H1 (cell line): ENCODE data around the gene RGS3. TPM values are rescaled to one million over a fixed set of nuclear protein-coding genes. Genes with fewer than 3 reads are reported as not detected.

Experiments
- CTCF ChIA-PET: fragments of 300-600 bp; sonication (Branson Sonifier 250); formaldehyde crosslinking; loops from one replicate; lab custom pipeline; 2021; ENCODE audit not compliant: partially characterized antibody; lab: Charles Lee
- POLR2A ChIA-PET: fragments of 300-600 bp; sonication (Branson Sonifier 250); formaldehyde crosslinking; loops from one replicate; lab custom pipeline; 2021; ENCODE audit warnings: inconsistent platforms; ENCODE audit not compliant: partially characterized antibody; lab: Charles Lee
- DNase-seq, 2 experiments: peaks; one replicate each; pipeline versions ENCODE4 v3.0.0 to v3.0.0-alpha.2; 2010 to 2022; ENCODE audit warnings: low spot score in 2 of 2, low read depth in 1 of 2, mixed read lengths in 1 of 2
- FAIRE-seq: peaks from 2 replicates; lab custom pipeline; 2011; peaks lifted over from hg19 to GRCh38; lab: Jason Lieb, UNC
- H2AFZ ChIP-seq: 2 replicates; pipeline ENCODE4 v1.8.1; 2012; ENCODE audit warnings: low read length, inconsistent platforms
- H2AK5ac ChIP-seq: 2 replicates; pipeline ENCODE4 v1.6.1; 2013; ENCODE audit warnings: low read depth, low read length
- H2BK120ac ChIP-seq: replicated peaks from 2 replicates; pipeline ENCODE3; 2013; ENCODE audit warnings: low read depth, low read length, inconsistent platforms
- H2BK12ac ChIP-seq: 2 replicates; pipeline ENCODE4 v1.6.1; 2013; ENCODE audit warnings: low read depth, low read length
- H2BK15ac ChIP-seq: 2 replicates; pipeline ENCODE4 v1.6.1; 2013; ENCODE audit warnings: low read length
- H2BK20ac ChIP-seq: 2 replicates; pipeline ENCODE4 v1.6.1; 2013; ENCODE audit warnings: low read length
- H2BK5ac ChIP-seq: 2 replicates; pipeline ENCODE4 v1.6.1; 2013; ENCODE audit warnings: low read depth, low read length
- H3K14ac ChIP-seq: 2 replicates; pipeline ENCODE4 v1.6.1; 2013; ENCODE audit warnings: inconsistent platforms; ENCODE audit not compliant: insufficient read length
- H3K18ac ChIP-seq: 2 replicates; pipeline ENCODE4 v1.6.1; 2013; ENCODE audit warnings: low read length; ENCODE audit errors: extremely low read depth
- H3K23ac ChIP-seq: 2 replicates; pipeline ENCODE4 v1.6.1; 2013; ENCODE audit warnings: inconsistent platforms; ENCODE audit not compliant: insufficient read length
- H3K23me2 ChIP-seq: 2 replicates; pipeline ENCODE4 v1.6.1; 2013; ENCODE audit warnings: low read depth, low read length
- H3K27ac ChIP-seq: 2 replicates; pipeline ENCODE4 v1.6.1; 2011; ENCODE audit warnings: low read depth, low read length, inconsistent platforms
- H3K27me3 ChIP-seq, 4 experiments: replicated peaks in 1 of 4; 1 replicate in 1 of 4; 2 replicates in 3 of 4; pipeline versions ENCODE4 v1.6.1 to v1.8.1; 2011 to 2013; ENCODE audit warnings: low read length in 3 of 4, mild to moderate bottlenecking in 3 of 4, inconsistent platforms in 2 of 4, mixed read lengths in 2 of 4, moderate library complexity in 1 of 4; ENCODE audit not compliant: control insufficient read depth in 3 of 4, insufficient read depth in 3 of 4; ENCODE audit errors: extremely low read depth in 1 of 4
- H3K36me3 ChIP-seq, 4 experiments: 2 replicates each; pipeline versions ENCODE4 v1.6.1 to v1.8.1; 2011 to 2013; ENCODE audit warnings: mild to moderate bottlenecking in 4 of 4, low read length in 3 of 4, moderate library complexity in 2 of 4, control low read depth in 1 of 4, inconsistent platforms in 1 of 4; ENCODE audit not compliant: insufficient read depth in 4 of 4, control insufficient read depth in 2 of 4
- H3K4ac ChIP-seq: replicated peaks from 2 replicates; pipeline ENCODE3; 2013; ENCODE audit warnings: low read length, low read depth, mixed read lengths, inconsistent platforms; ENCODE audit not compliant: insufficient read length
- H3K4me1 ChIP-seq, 4 experiments: replicated peaks in 1 of 4; 1 replicate in 1 of 4; 2 replicates in 3 of 4; pipeline versions ENCODE4 v1.6.1 to v1.8.1; 2011 to 2013; ENCODE audit warnings: low read length in 3 of 4, inconsistent platforms in 2 of 4, mixed read lengths in 1 of 4; ENCODE audit not compliant: insufficient read depth in 4 of 4, control insufficient read depth in 3 of 4
- H3K4me2 ChIP-seq, 2 experiments: 2 replicates each; pipeline versions ENCODE4 v1.6.1 to v1.8.1; 2011 to 2013; ENCODE audit warnings: low read depth in 2 of 2, low read length in 2 of 2, control low read depth in 1 of 2, inconsistent platforms in 1 of 2, mild to moderate bottlenecking in 1 of 2; ENCODE audit not compliant: insufficient read depth in 1 of 2
- H3K4me3 ChIP-seq, 4 experiments: fragments of 200-600, 300-600 bp in 1 of 4; sonication (generic), shearing (Covaris generic), sonication (Bioruptor Twin) in 1 of 4; 2 replicates each; pipeline versions ENCODE4 v1.5.1 to v1.8.1; 2011 to 2016; ENCODE audit warnings: low read length in 4 of 4, low read depth in 3 of 4, control low read depth in 2 of 4, inconsistent platforms in 2 of 4, mild to moderate bottlenecking in 2 of 4, mixed read lengths in 1 of 4, moderate library complexity in 1 of 4; ENCODE audit not compliant: insufficient read depth in 2 of 4; ENCODE audit errors: extremely low read depth in 1 of 4
- H3K56ac ChIP-seq: replicated peaks from 2 replicates; pipeline ENCODE3; 2013; ENCODE audit warnings: low read depth, mild to moderate bottlenecking, mixed read lengths, low read length, inconsistent platforms; ENCODE audit not compliant: insufficient read length
- H3K79me1 ChIP-seq: 2 replicates; pipeline ENCODE4 v1.6.1; 2013; ENCODE audit warnings: low read depth, low read length, control low read depth
- H3K79me2 ChIP-seq, 2 experiments: 2 replicates each; pipeline versions ENCODE4 v1.6.1 to v1.8.1; 2012 to 2013; ENCODE audit warnings: low read length in 2 of 2, mild to moderate bottlenecking in 2 of 2, inconsistent platforms in 1 of 2; ENCODE audit not compliant: insufficient read depth in 2 of 2, control insufficient read depth in 1 of 2
- H3K9ac ChIP-seq, 4 experiments: replicated peaks in 1 of 4; 1 replicate in 1 of 4; 2 replicates in 3 of 4; pipeline versions ENCODE4 v1.6.1 to v1.8.1; 2011 to 2013; ENCODE audit warnings: low read depth in 3 of 4, low read length in 3 of 4, control low read depth in 2 of 4, mild to moderate bottlenecking in 2 of 4, moderate library complexity in 2 of 4, inconsistent platforms in 1 of 4; ENCODE audit errors: extremely low read depth in 1 of 4
- H3K9me3 ChIP-seq, 2 experiments: 2 replicates each; pipeline versions ENCODE4 v1.6.1 to v1.8.1; 2012 to 2013; ENCODE audit warnings: mild to moderate bottlenecking in 2 of 2, moderate library complexity in 2 of 2, control low read depth in 1 of 2, inconsistent platforms in 1 of 2, low read depth in 1 of 2, low read length in 1 of 2, mixed read lengths in 1 of 2; ENCODE audit not compliant: insufficient read depth in 2 of 2
- H4K20me1 ChIP-seq, 2 experiments: replicated peaks in 1 of 2; 2 replicates each; pipeline versions ENCODE3 to v1.8.1; 2011 to 2013; ENCODE audit warnings: inconsistent platforms in 2 of 2, low read length in 2 of 2, mild to moderate bottlenecking in 1 of 2; ENCODE audit not compliant: insufficient read depth in 2 of 2, control insufficient read depth in 1 of 2
- H4K5ac ChIP-seq: 2 replicates; pipeline ENCODE4 v1.6.1; 2013; ENCODE audit warnings: low read length, low read depth, mixed read lengths, inconsistent platforms; ENCODE audit not compliant: insufficient read length
- H4K8ac ChIP-seq: 2 replicates; pipeline ENCODE4 v1.8.0; 2013; ENCODE audit warnings: mild to moderate bottlenecking, moderate library complexity, low read length, inconsistent platforms; ENCODE audit not compliant: insufficient read depth; ENCODE audit errors: extremely low read depth
- H4K91ac ChIP-seq: replicated peaks from 2 replicates; pipeline ENCODE3; 2013; ENCODE audit warnings: low read length, mixed read lengths, inconsistent platforms; ENCODE audit not compliant: insufficient read length
- BACH1 ChIP-seq: IDR thresholded peaks from 2 replicates; pipeline ENCODE4 v1.6.1; 2012; ENCODE audit warnings: low read length, improper control_type of control experiment
- BCL11A ChIP-seq, 2 experiments: IDR thresholded peaks; one replicate each; pipeline ENCODE4 v1.6.1; 2011; ENCODE audit warnings: low read depth in 2 of 2, low read length in 2 of 2, mild to moderate bottlenecking in 2 of 2
- BRCA1 ChIP-seq: IDR thresholded peaks from 2 replicates; pipeline ENCODE4 v1.6.1; 2012; ENCODE audit warnings: low read depth, low read length, improper control_type of control experiment
- KDM5A ChIP-seq: fragments of 200-600 bp; IDR thresholded peaks from 2 replicates; pipeline ENCODE4 v1.7.1; 2012; ENCODE audit warnings: mild to moderate bottlenecking, low read length, inconsistent platforms, mixed read lengths
- RXRA ChIP-seq: IDR thresholded peaks from 2 replicates; pipeline ENCODE4 v1.6.1; 2011; ENCODE audit warnings: low read depth, mild to moderate bottlenecking, low read length, moderate library complexity; ENCODE audit not compliant: insufficient read depth
- SP2 ChIP-seq: IDR thresholded peaks from 2 replicates; pipeline ENCODE4 v1.6.1; 2012; ENCODE audit warnings: mild to moderate bottlenecking, low read length, inconsistent platforms
- SP4 ChIP-seq: IDR thresholded peaks from 2 replicates; pipeline ENCODE4 v1.6.1; 2012; ENCODE audit warnings: low read length, inconsistent platforms
- SRF ChIP-seq: IDR thresholded peaks from 2 replicates; pipeline ENCODE4 v1.6.1; 2011; ENCODE audit warnings: mild to moderate bottlenecking, low read depth, low read length, moderate library complexity
- TAF1 ChIP-seq: IDR thresholded peaks from 2 replicates; pipeline ENCODE4 v1.6.1; 2011; ENCODE audit warnings: mild to moderate bottlenecking, low read depth, low read length
- TCF12 ChIP-seq: IDR thresholded peaks from 2 replicates; pipeline ENCODE4 v1.6.1; 2011; ENCODE audit warnings: low read depth, mild to moderate bottlenecking, low read length
- WGBS, 2 experiments: shearing (Covaris generic) in 1 of 2; methylation state at CpG; one replicate each; pipeline versions ENCODE4 v1.1.6 to v1.1.7; 2013 to 2015; ENCODE audit warnings: low lambda C conversion rate in 2 of 2, mixed read lengths in 2 of 2, inconsistent platforms in 1 of 2, low coverage in 1 of 2, missing lambda C conversion rate in 1 of 2; ENCODE audit not compliant: insufficient replicate concordance in 2 of 2, insufficient coverage in 1 of 2, insufficient read length in 1 of 2; ENCODE audit errors: extremely low coverage in 1 of 2, missing lambda C conversion rate in 1 of 2; 5-methylcytosine and 5-hydroxymethylcytosine counted together
- polyA plus RNA-seq, 7 experiments: library from polyadenylated mRNA; depleted of rRNA in 3 of 7; stranded (reverse) in 5 of 7; unstranded in 2 of 7; fragments of >200 nt in 5 of 7; fragments of 200-250 nt in 2 of 7; gene quantifications; 1 replicate in 5 of 7; 2 replicates in 1 of 7; 4 replicates in 1 of 7; pipeline versions ENCODE4 v1.2.1 to v1.2.3, GENCODE V29; 2011 to 2013; ENCODE audit warnings: missing spikeins in 2 of 7, mixed read lengths in 2 of 7
- total RNA-seq: library from RNA; stranded (reverse); fragmentation: NEBNext Ultra II Directional; extraction: Animal tissue kit (Norgen Biotek cat#: 25700); gene quantifications from 2 replicates; pipeline ENCODE4 v1.2.1, GENCODE V29; 2021
- TF ChIP-seq, protein P1 (sequence below): IDR thresholded peaks from 2 replicates; pipeline ENCODE4 v1.6.1; 2011; ENCODE audit warnings: low read depth, mild to moderate bottlenecking, low read length; ENCODE audit not compliant: insufficient read depth

The RGS3 gene
- total and polyA plus RNA-seq, 2 of the 8 experiments (the other 6 are each of a cell fraction or from before 2014, with no cell fraction given) = 12.6 to 18.2 TPM

DNA sequence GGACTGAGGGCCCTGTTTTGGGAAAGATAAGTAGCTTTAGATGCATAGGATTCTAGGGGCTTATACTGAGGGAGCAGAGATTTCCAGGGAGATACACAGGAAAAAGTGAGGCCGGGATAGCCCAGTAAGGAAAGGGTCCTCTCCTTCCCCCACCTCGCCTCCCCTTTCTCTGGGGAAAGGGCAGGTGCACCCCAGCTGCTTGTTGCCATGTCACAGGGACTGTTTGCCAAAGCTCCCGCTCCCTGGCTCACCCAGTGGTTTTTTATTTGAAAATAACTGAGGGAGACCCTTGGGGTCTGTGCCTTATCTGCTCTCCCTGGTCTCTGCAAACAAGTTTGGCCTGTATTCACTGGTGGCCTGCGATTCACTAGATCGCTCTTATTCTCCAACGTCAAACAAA lies 51.2 kb downstream of the RGS3 start:
- no peak overlapping the region for H2BK120ac ChIP-seq
- no peak for DNase-seq

More for the DNA sequence above, 51.2 kb downstream of the RGS3 start:
- Histone ChIP-seq H3K9me3 (no peaks in the 10 kb centered on the region), H3K4ac (no peak overlapping the region), H3K27me3 (no peaks in the 10 kb centered on the region), H3K56ac (no peak overlapping the region), H3K79me1 (no peaks in the 10 kb centered on the region), H2BK12ac (no peak overlapping the region), H3K23me2 (no peaks in the 10 kb centered on the region), H3K36me3 (no peaks in the 10 kb centered on the region; a peak in 1 of 8 replicates), H3K23ac (no peak overlapping the region), H4K20me1 (no peaks in the 10 kb centered on the region), H3K27ac (no peak overlapping the region), H3K79me2 (no peaks in the 10 kb centered on the region), H2BK20ac (no peak overlapping the region), H2BK5ac (peak overlapping the region; percentile 9; the same call in 1 of the 2 replicates), H3K18ac (no peak overlapping the region), H4K5ac (no peak overlapping the region), H4K8ac (no peak overlapping the region), H2BK15ac (no peak overlapping the region), H2AK5ac (no peak overlapping the region)
- POLR2A ChIA-PET = no interaction called here
- no peak for FAIRE-seq
- 85% methylated on average over 6 of the region's 6 CpGs; no CpG with 5 or more reads in 1 of the 2 experiments for WGBS, 2 experiments
- CTCF ChIA-PET = interaction anchor here (0.8 to 2.5 kb wide), 5 partner anchors 9 to 144 kb away, joined by 3 to 8 read pairs (median 3); no protein-coding TSS in a partner anchor
- TF ChIP-seq SP2 (no peak), RXRA (no peak), SRF (no peak), SP4 (no peak), TAF1 (no peak), BCL11A (IDR thresholded peaks at IDR 0.05; ENCODE audit: low read depth in 2 of 2, low read length in 2 of 2) (no peak), KDM5A (no peak), BRCA1 (no peak), TCF12 (no peak), BACH1 (no peak)
- TF ChIP-seq, protein P1, sequence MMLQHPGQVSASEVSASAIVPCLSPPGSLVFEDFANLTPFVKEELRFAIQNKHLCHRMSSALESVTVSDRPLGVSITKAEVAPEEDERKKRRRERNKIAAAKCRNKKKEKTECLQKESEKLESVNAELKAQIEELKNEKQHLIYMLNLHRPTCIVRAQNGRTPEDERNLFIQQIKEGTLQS = no peak
- TF ChIP-seq, all 59 proteins: peak for 0
- no peaks in the 10 kb centered on the region for H3K4me1 ChIP-seq
- H3K4me2 ChIP-seq = no peak overlapping the region
- H3K4me3 ChIP-seq = no peak overlapping the region
- no peak overlapping the region for H3K14ac ChIP-seq
- no peak overlapping the region for H4K91ac ChIP-seq
- no peak overlapping the region for H2AFZ ChIP-seq
- no peak overlapping the region for H3K9ac ChIP-seq
